Ovary (tissue), 3 donors: ENCODE measurements around the gene PALS1.

ENCODE experiments used
- EP300 ChIP-seq: sonication (generic); formaldehyde crosslinking; IDR thresholded peaks from one replicate; pipeline ENCODE4 v1.6.1; 2017; ENCODE audit warnings: antibody characterized with exemption
- POLR2A ChIP-seq: fragments of 450-650 bp; IDR thresholded peaks from one replicate; pipeline ENCODE4 v1.6.1; 2017; ENCODE audit warnings: antibody characterized with exemption, mild to moderate bottlenecking, moderate library complexity
- TF ChIP-seq, protein P1 (sequence below), 3 donors: fragments of 450-650 bp in 2 of 3; fragments of 200-600 bp in 1 of 3; IDR thresholded peaks; one replicate each; pipeline versions ENCODE4 v1.5.1 to v1.8.0; 2016 to 2022; ENCODE audit warnings: antibody characterized with exemption in 3 of 3, mild to moderate bottlenecking in 1 of 3
- donor health status: DM: no; HTN: no; CAD: no.

DNA sequence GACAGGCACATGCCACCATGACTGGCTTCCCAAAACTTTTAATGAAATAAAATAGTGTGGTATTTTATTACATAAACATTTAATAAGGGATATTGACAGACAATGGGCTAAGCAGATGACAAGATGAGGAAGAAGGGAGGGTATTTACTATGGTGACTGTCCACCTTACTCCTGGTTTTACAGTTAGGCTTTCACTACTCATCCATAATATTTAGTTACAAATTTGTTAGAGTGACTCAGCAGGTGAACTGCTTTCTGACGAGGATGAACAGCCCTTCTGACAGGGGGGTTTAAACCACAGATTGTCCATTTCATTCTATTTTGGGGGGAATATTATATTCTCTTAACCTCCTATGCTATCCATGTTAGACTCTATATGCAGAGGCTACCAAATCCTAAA, 3.6 kb upstream of the PALS1 start:
- TF ChIP-seq, protein P1, sequence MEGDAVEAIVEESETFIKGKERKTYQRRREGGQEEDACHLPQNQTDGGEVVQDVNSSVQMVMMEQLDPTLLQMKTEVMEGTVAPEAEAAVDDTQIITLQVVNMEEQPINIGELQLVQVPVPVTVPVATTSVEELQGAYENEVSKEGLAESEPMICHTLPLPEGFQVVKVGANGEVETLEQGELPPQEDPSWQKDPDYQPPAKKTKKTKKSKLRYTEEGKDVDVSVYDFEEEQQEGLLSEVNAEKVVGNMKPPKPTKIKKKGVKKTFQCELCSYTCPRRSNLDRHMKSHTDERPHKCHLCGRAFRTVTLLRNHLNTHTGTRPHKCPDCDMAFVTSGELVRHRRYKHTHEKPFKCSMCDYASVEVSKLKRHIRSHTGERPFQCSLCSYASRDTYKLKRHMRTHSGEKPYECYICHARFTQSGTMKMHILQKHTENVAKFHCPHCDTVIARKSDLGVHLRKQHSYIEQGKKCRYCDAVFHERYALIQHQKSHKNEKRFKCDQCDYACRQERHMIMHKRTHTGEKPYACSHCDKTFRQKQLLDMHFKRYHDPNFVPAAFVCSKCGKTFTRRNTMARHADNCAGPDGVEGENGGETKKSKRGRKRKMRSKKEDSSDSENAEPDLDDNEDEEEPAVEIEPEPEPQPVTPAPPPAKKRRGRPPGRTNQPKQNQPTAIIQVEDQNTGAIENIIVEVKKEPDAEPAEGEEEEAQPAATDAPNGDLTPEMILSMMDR (IDR thresholded peaks at IDR 0.05) = no peak
- TF ChIP-seq POLR2A (no peak), EP300 (no peak)
